NCI-H1048 (cell line): ENCODE results near the gene LENG9.

ENCODE experiments used
- DNase-seq: peaks from one replicate; lab custom pipeline; 2025; lab: John Stamatoyannopoulos, UW

The LENG9 gene

GRCh38 chr19:54439174-54439851, 24.3 kb downstream of the LENG9 start:
- DNase-seq = no peak

- no peak for DNase-seq
These were observed 26.8 kb downstream of the LENG9 start for GRCh38 chr19:54436628-54437252.

GRCh38 chr19:54436031-54436523, 27.5 kb downstream of the LENG9 start:
- DNase-seq = no peak

GRCh38 chr19:54435551-54436016, 28.0 kb downstream of the LENG9 start:
- DNase-seq = no peak

GRCh38 chr19:54434873-54435214, 28.7 kb downstream of the LENG9 start:
- no peak for DNase-seq

- DNase-seq = no peak
These were observed 29.3 kb downstream of the LENG9 start for GRCh38 chr19:54434112-54434872.

GRCh38 chr19:54433697-54434096, 29.9 kb downstream of the LENG9 start:
- no peak for DNase-seq

GRCh38 chr19:54432144-54432738, 31.3 kb downstream of the LENG9 start:
- DNase-seq = no peak

- no peak for DNase-seq
These were observed 32.2 kb downstream of the LENG9 start for GRCh38 chr19:54431255-54431838.

- no peak for DNase-seq
These were observed 33.0 kb downstream of the LENG9 start for GRCh38 chr19:54430306-54431254.

- no peak for DNase-seq
These were observed 33.9 kb downstream of the LENG9 start for GRCh38 chr19:54429545-54430227.

- no peak for DNase-seq
These were observed 34.4 kb downstream of the LENG9 start for GRCh38 chr19:54429176-54429495.

GRCh38 chr19:54428323-54429175, 35.0 kb downstream of the LENG9 start:
- no peak for DNase-seq

- no peak for DNase-seq
These were observed 36.0 kb downstream of the LENG9 start for GRCh38 chr19:54427586-54427985.

GRCh38 chr19:54426291-54426931, 37.2 kb downstream of the LENG9 start:
- no peak for DNase-seq

- no peak for DNase-seq
These were observed 38.2 kb downstream of the LENG9 start for GRCh38 chr19:54425382-54425723.

- no peak for DNase-seq
These were observed 38.8 kb downstream of the LENG9 start for GRCh38 chr19:54424660-54425381.

- DNase-seq = no peak
These were observed 39.4 kb downstream of the LENG9 start for GRCh38 chr19:54424201-54424600.

- no peak for DNase-seq
These were observed 41.4 kb downstream of the LENG9 start for GRCh38 chr19:54422136-54422535.
